Neural cell (in vitro differentiated cells): Measurements from ENCODE around the gene TNS3. TPM values are rescaled to one million over a fixed set of nuclear protein-coding genes. Genes with fewer than 3 reads are reported as not detected.

ENCODE experiments used
- H2AFZ ChIP-seq: fragments of 200-600, 300-800 bp; sonication (generic), shearing (Covaris generic); 2 replicates; pipeline ENCODE4 v1.6.0; 2014; ENCODE audit warnings: low read depth, mild to moderate bottlenecking, antibody characterized with exemption, low read length, moderate library complexity
- H3F3A ChIP-seq: fragments of 200-600 bp; shearing (Covaris generic); 2 replicates; pipeline ENCODE4 v1.6.1; 2016; ENCODE audit warnings: mild to moderate bottlenecking, moderate library complexity, mixed read lengths, antibody characterized with exemption, low read length; ENCODE audit not compliant: insufficient read depth, poor library complexity, severe bottlenecking
- H3K27ac ChIP-seq: fragments of 200-600, 300-800 bp; sonication (generic), shearing (Covaris generic); 2 replicates; pipeline ENCODE4 v1.5.1; 2014; ENCODE audit warnings: mild to moderate bottlenecking, low read length, moderate library complexity
- H3K27me3 ChIP-seq: fragments of 300-800, 200-600 bp; sonication (generic), shearing (Covaris generic); 2 replicates; pipeline ENCODE4 v1.6.0; 2014; ENCODE audit warnings: mild to moderate bottlenecking, low read depth, low read length, moderate library complexity; ENCODE audit not compliant: insufficient read depth
- H3K36me3 ChIP-seq: fragments of 300-800, 200-600 bp; sonication (generic), shearing (Covaris generic); 2 replicates; pipeline ENCODE4 v1.5.1; 2014; ENCODE audit warnings: mild to moderate bottlenecking, antibody characterized with exemption, low read length, moderate library complexity; ENCODE audit not compliant: insufficient read depth
- H3K4me2 ChIP-seq: fragments of 300-800, 200-600 bp; sonication (generic), shearing (Covaris generic); 2 replicates; pipeline ENCODE4 v1.6.0; 2014; ENCODE audit warnings: mild to moderate bottlenecking, low read length
- H3K4me3 ChIP-seq: fragments of 300-800, 200-600 bp; sonication (generic), shearing (Covaris generic); 2 replicates; pipeline ENCODE4 v1.5.1; 2014; ENCODE audit warnings: mild to moderate bottlenecking, low read length, moderate library complexity
- H3K79me2 ChIP-seq: fragments of 200-600 bp; shearing (Covaris generic); replicated peaks from 2 replicates; pipeline ENCODE4 v1.6.0; 2014; ENCODE audit warnings: mild to moderate bottlenecking, low read length, moderate library complexity; ENCODE audit not compliant: insufficient read depth
- H3K9ac ChIP-seq: fragments of 300-800, 200-600 bp; sonication (generic), shearing (Covaris generic); 2 replicates; pipeline ENCODE4 v1.6.1; 2016; ENCODE audit warnings: mild to moderate bottlenecking, low read length, mixed read lengths
- H3K9me2 ChIP-seq: fragments of 200-600 bp; shearing (Covaris generic); 2 replicates; pipeline ENCODE4 v1.6.1; 2016; ENCODE audit warnings: mild to moderate bottlenecking, low read length, mixed read lengths; ENCODE audit not compliant: insufficient read depth
- H3K9me3 ChIP-seq: fragments of 200-600, 300-800 bp; sonication (generic), shearing (Covaris generic); 2 replicates; pipeline ENCODE4 v1.6.1; 2016; ENCODE audit warnings: mild to moderate bottlenecking, mixed run types, low read length, moderate library complexity, mixed read lengths
- H4K20me1 ChIP-seq: fragments of 200-600 bp; shearing (Covaris generic); 2 replicates; pipeline ENCODE4 v1.6.1; 2016; ENCODE audit warnings: mild to moderate bottlenecking, mixed run types; ENCODE audit not compliant: insufficient read depth
- CTCF ChIP-seq: fragments of 450-650 bp; IDR thresholded peaks from 2 replicates; pipeline ENCODE4 v1.5.1; 2014; ENCODE audit warnings: antibody characterized with exemption, mild to moderate bottlenecking, moderate library complexity; ENCODE audit not compliant: poor library complexity, severe bottlenecking
- EP300 ChIP-seq: fragments of 450-650 bp; conservative IDR thresholded peaks from 2 replicates; pipeline ENCODE4 v1.6.1; 2014; ENCODE audit warnings: antibody characterized with exemption, mild to moderate bottlenecking, moderate library complexity; ENCODE audit not compliant: poor library complexity, severe bottlenecking
- EZH2 ChIP-seq: fragments of 200-600, 300-800 bp; shearing (Covaris generic), sonication (generic); IDR thresholded peaks from 2 replicates; pipeline ENCODE4 v1.6.1; 2014; ENCODE audit warnings: antibody characterized with exemption, low read length, borderline replicate concordance, mild to moderate bottlenecking; ENCODE audit not compliant: insufficient read depth, poor library complexity, severe bottlenecking
- MXI1 ChIP-seq: fragments of 450-650 bp; conservative IDR thresholded peaks from 2 replicates; pipeline ENCODE4 v1.6.1; 2014; ENCODE audit warnings: antibody characterized with exemption, mild to moderate bottlenecking; ENCODE audit not compliant: poor library complexity, severe bottlenecking
- POLR2AphosphoS5 ChIP-seq: IDR thresholded peaks from 2 replicates; pipeline ENCODE4 v1.6.1; 2012
- RAD21 ChIP-seq: fragments of 450-650 bp; conservative IDR thresholded peaks from 2 replicates; pipeline ENCODE4 v1.6.1; 2014; ENCODE audit warnings: antibody characterized with exemption, mild to moderate bottlenecking, moderate library complexity
- REST ChIP-seq: IDR thresholded peaks from 2 replicates; pipeline ENCODE4 v1.6.1; 2012; ENCODE audit warnings: borderline replicate concordance
- SMC3 ChIP-seq: fragments of 450-650 bp; conservative IDR thresholded peaks from 2 replicates; pipeline ENCODE4 v1.6.1; 2014; ENCODE audit warnings: antibody characterized with exemption, mild to moderate bottlenecking, moderate library complexity; ENCODE audit not compliant: poor library complexity
- TAF1 ChIP-seq: IDR thresholded peaks from 2 replicates; pipeline ENCODE4 v1.6.1; 2012; ENCODE audit warnings: low read depth
- polyA plus RNA-seq: library from polyadenylated mRNA; depleted of rRNA; stranded (reverse); fragments of >200 nt; gene quantifications from 2 replicates; pipeline ENCODE4 v1.2.3, GENCODE V29; 2014

Gene TNS3
- polyA plus RNA-seq, 1 donor from 2014 or later = 0.58 TPM

GRCh38 chr7:47284691-47285635 lies 296.9 kb downstream of the TNS3 start:
- Histone ChIP-seq H3K4me3 (no peak overlapping the region), H3K27ac (no peak overlapping the region), H3K36me3 (no peaks in the 10 kb centered on the region), H3K79me2 (no peaks in the 10 kb centered on the region), H3K27me3 (no peaks in the 10 kb centered on the region), H3K9ac (no peak overlapping the region), H3K4me2 (no peak overlapping the region), H3K9me2 (no peaks in the 10 kb centered on the region), H4K20me1 (no peaks in the 10 kb centered on the region), H2AFZ (no peak overlapping the region), H3F3A (no peaks in the 10 kb centered on the region), H3K9me3 (no peaks in the 10 kb centered on the region)
- TF ChIP-seq SMC3 = no peak
- TF ChIP-seq EP300 = no peak
- no peak for TF ChIP-seq CTCF
- no peak for TF ChIP-seq RAD21
- no peak for TF ChIP-seq POLR2AphosphoS5
- TF ChIP-seq REST = no peak
- TF ChIP-seq EZH2 = no peak
- TF ChIP-seq MXI1 = no peak
- no peak for TF ChIP-seq TAF1

- Histone ChIP-seq H3K27me3 (no peaks in the 10 kb centered on the region), H3K36me3 (no peaks in the 10 kb centered on the region)
Measured at GRCh38 chr7:47283497-47284131, 298.3 kb downstream of the TNS3 start.

More at GRCh38 chr7:47283497-47284131, 298.3 kb downstream of the TNS3 start:
- TF ChIP-seq CTCF (no peak), EP300 (no peak)
- H2AFZ ChIP-seq = no peak overlapping the region
- no peaks in the 10 kb centered on the region for H3K9me3 ChIP-seq
- H3K4me3 ChIP-seq = no peak overlapping the region
- H3F3A ChIP-seq = no peaks in the 10 kb centered on the region
- H3K27ac ChIP-seq = no peak overlapping the region
- no peaks in the 10 kb centered on the region for H3K9me2 ChIP-seq
- H3K79me2 ChIP-seq = no peaks in the 10 kb centered on the region
- no peaks in the 10 kb centered on the region for H4K20me1 ChIP-seq
- no peak overlapping the region for H3K4me2 ChIP-seq
- no peak overlapping the region for H3K9ac ChIP-seq
